ENCODE results near the gene SLC2A10. TPM values are rescaled to one million over a fixed set of nuclear protein-coding genes. Genes with fewer than 3 reads are reported as not detected.

SLC2A10 gene
- total RNA-seq, 4 donors from 2014 or later, result 33.7 to 53.0 (median 51.1) TPM

- 74 to 82% methylated on average over 4 of the region's 4 CpGs for WGBS, 2 donors
- TF ChIP-seq POLR2A (IDR thresholded peaks at IDR 0.05) (no peak), CTCF (IDR thresholded peaks at IDR 0.05) (peak; percentile 31 to 58 (median 40))
- intact Hi-C loops (cut with DNase I), result no loop called here
These were observed 57.8 kb downstream of the SLC2A10 start for GRCh38 chr20:46767127-46767761.

DNA sequence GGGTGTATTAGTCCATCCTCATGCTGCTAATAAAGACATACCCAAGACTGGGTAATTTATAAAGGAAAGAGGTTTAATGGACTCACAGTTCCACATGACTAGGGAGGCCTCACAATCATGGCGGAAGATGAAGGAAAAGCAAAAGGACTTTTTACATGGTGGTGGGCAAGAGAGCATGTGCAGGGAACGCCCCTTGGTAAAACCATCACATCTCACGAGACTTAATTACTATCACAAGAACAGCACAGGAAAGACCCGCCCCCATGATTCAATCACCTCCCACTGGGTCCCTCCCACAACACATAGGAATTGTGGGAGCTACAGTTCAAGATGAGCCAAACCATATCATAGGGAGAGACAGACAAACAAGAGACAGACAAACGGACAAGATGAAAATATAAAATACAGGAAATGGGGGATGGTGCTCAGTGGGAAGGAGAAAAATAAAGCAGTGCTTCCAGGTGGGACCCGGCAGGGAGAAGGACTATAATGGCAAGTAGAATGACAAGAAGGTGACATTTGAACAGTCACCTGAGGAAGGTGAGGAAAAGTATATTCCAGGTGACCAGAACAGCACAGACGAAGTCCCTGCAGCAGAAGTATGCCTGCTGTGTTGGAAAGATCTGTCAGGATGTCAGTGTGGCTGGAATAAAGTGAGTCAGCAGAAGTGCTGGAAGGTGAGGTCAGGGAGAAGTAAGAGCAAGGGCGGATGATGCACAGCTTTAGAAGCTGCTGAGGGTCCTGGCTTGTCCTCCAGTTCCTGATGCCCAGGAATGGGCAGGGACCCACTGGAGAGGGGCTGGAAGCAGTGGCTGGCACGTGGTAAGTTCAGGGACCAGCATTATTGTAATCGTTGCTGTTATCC is 61.1 kb downstream of the SLC2A10 start:
- WGBS, 2 donors, result 80 to 84% methylated on average over 10 of the region's 10 CpGs
- Histone ChIP-seq H3K4me1 (no peaks in the 10 kb centered on the region), H3K36me3 (no peaks in the 10 kb centered on the region), H3K9me3 (no peaks in the 10 kb centered on the region), H3K27ac (no peak overlapping the region), H3K27me3 (no peaks in the 10 kb centered on the region), H3K4me3 (replicated peaks in 1 of 3) (no peak overlapping the region)
- intact Hi-C loops (cut with DNase I), result no loop called here
- TF ChIP-seq CTCF (IDR thresholded peaks at IDR 0.05), result no peak
- TF ChIP-seq POLR2A (IDR thresholded peaks at IDR 0.05), result no peak
- no peak for DNase-seq

More at GRCh38 chr20:46767127-46767761, 57.8 kb downstream of the SLC2A10 start:
- Histone ChIP-seq H3K9me3 (no peaks in the 10 kb centered on the region), H3K4me3 (replicated peaks in 1 of 3) (no peak overlapping the region), H3K36me3 (no peaks in the 10 kb centered on the region), H3K27ac (no peak overlapping the region), H3K27me3 (no peaks in the 10 kb centered on the region), H3K4me1 (no peaks in the 10 kb centered on the region)
- DNase-seq, result peak; percentile 29 to 33

- TF ChIP-seq POLR2A (IDR thresholded peaks at IDR 0.05) (no peak), CTCF (IDR thresholded peaks at IDR 0.05) (no peak)
- H3K9me3 ChIP-seq, result no peaks in the 10 kb centered on the region
- H3K27ac ChIP-seq, result no peak overlapping the region
- H3K27me3 ChIP-seq, result no peaks in the 10 kb centered on the region
- no peak overlapping the region for H3K4me3 ChIP-seq (replicated peaks in 1 of 3)
- WGBS, 2 donors, result 88 to 91% methylated on average over 6 of the region's 6 CpGs
- intact Hi-C loops (cut with DNase I), result no loop called here
- DNase-seq, result no peak
- no peaks in the 10 kb centered on the region for H3K4me1 ChIP-seq
- no peaks in the 10 kb centered on the region for H3K36me3 ChIP-seq
These were observed 61.7 kb downstream of the SLC2A10 start for GRCh38 chr20:46771195-46771588.

DNA sequence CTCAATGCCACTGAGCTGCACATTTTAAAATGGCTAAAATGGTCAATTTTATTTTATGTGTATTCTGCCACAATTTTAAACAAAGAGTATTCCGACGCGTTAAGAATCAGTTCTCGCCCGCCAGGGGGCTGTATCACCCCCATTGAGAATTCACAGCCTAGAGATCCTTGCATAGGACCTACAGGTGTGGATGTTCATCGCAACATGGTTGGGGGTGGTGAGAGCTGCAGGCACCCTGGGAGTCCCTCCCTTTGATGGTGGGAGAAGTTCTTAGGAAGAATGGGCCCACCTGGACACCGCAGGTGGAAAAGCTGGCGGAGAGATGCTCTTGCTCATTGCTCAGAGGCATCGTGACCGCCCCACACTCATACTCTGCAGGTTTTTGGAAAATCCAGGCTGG is 63.5 kb downstream of the SLC2A10 start:
- DNase-seq, result no peak
- H3K4me3 ChIP-seq (replicated peaks in 1 of 3), result no peak overlapping the region
- intact Hi-C loops (cut with DNase I), result no loop called here
- 68 to 80% methylated on average over 10 of the region's 10 CpGs for WGBS, 2 donors
- no peak overlapping the region for H3K27ac ChIP-seq
- H3K9me3 ChIP-seq, result no peaks in the 10 kb centered on the region
- H3K36me3 ChIP-seq, result no peaks in the 10 kb centered on the region
- no peaks in the 10 kb centered on the region for H3K27me3 ChIP-seq
- peak in 1 of 6 experiments; percentile 8 for TF ChIP-seq CTCF (IDR thresholded peaks at IDR 0.05)
- no peak for TF ChIP-seq POLR2A (IDR thresholded peaks at IDR 0.05)
- no peaks in the 10 kb centered on the region for H3K4me1 ChIP-seq

- no peaks in the 10 kb centered on the region for H3K27me3 ChIP-seq
- intact Hi-C loops (cut with DNase I), result no loop called here
These were observed 64.2 kb downstream of the SLC2A10 start for GRCh38 chr20:46773680-46774079.

More at GRCh38 chr20:46773680-46774079, 64.2 kb downstream of the SLC2A10 start:
- no peaks in the 10 kb centered on the region for H3K9me3 ChIP-seq
- TF ChIP-seq CTCF (IDR thresholded peaks at IDR 0.05), result no peak
- TF ChIP-seq POLR2A (IDR thresholded peaks at IDR 0.05), result no peak
- H3K27ac ChIP-seq, result no peak overlapping the region
- no peaks in the 10 kb centered on the region for H3K36me3 ChIP-seq
- H3K4me3 ChIP-seq (replicated peaks in 1 of 3), result no peak overlapping the region
- WGBS, 2 donors, result 43 to 47% methylated on average over 9 of the region's 9 CpGs
- H3K4me1 ChIP-seq, result no peaks in the 10 kb centered on the region
- DNase-seq, result peak; percentile 13 to 21
